ENCODE measurements around the gene TMBIM6. TPM values are rescaled to one million over a fixed set of nuclear protein-coding genes. Genes with fewer than 3 reads are reported as not detected.

Gene TMBIM6
- total and polyA plus RNA-seq, 9 of the 15 experiments (the other 6 are each of a cell fraction or from before 2014, with no cell fraction given): 147 to 1,288 (median 352) TPM

GRCh38 chr12:49783917-49784676 is 42.7 kb downstream of the TMBIM6 start (continued):
- TF ChIP-seq KDM5B (IDR thresholded peaks at IDR 0.05; ENCODE audit: insufficient replicate concordance, low read depth, low read length): no peak
- peak; percentile 73 for TF ChIP-seq PKNOX1 (IDR thresholded peaks at IDR 0.05)
- TF ChIP-seq ESRRA (IDR thresholded peaks at IDR 0.05; ENCODE audit: borderline replicate concordance, low read depth): 0 out of 2 replicates have a peak, but pooled peaks have one; percentile 10
- 0 out of 2 replicates have a peak, but pooled peaks have one; percentile 34 for TF ChIP-seq SMAD3 (CRISPR knock-in tag; conservative IDR thresholded peaks at IDR 0.05)
- 0 out of 2 replicates have a peak, but pooled peaks have one; percentile 47 for TF ChIP-seq GABPB1 (CRISPR knock-in tag; IDR thresholded peaks at IDR 0.05)
- TF ChIP-seq JUND (IDR thresholded peaks at IDR 0.05; ENCODE audit: borderline replicate concordance, low read depth, low read length): no peak
- 0 out of 3 replicates have a peak, but pooled peaks have one; percentile 10 for TF ChIP-seq JUND (tag; IDR thresholded peaks at IDR 0.05; ENCODE audit: borderline replicate concordance, low read depth, low read length)
- no peak for TF ChIP-seq NR2C2 (CRISPR knock-in tag; IDR thresholded peaks at IDR 0.05)
- TF ChIP-seq NR2C2 (tag; IDR thresholded peaks at IDR 0.05): peak; percentile 38; the same call in 1 of the 2 replicates
- no peak for TF ChIP-seq ZNF184 (CRISPR knock-in tag; IDR thresholded peaks at IDR 0.05)
- peak; percentile 66 for TF ChIP-seq CTBP1 (IDR thresholded peaks at IDR 0.05; ENCODE audit: borderline replicate concordance)
- peak; percentile 33; the same call in 1 of the 2 replicates for TF ChIP-seq ATF3 (IDR thresholded peaks at IDR 0.05)
- TF ChIP-seq ATF3 (CRISPR knock-in tag; conservative IDR thresholded peaks at IDR 0.05): no peak
- TF ChIP-seq ZNF589 (CRISPR knock-in tag; IDR thresholded peaks at IDR 0.05; ENCODE audit: low read depth): 0 out of 2 replicates have a peak, but pooled peaks have one; percentile 26
- no peak for TF ChIP-seq SMAD1 (IDR thresholded peaks at IDR 0.05; ENCODE audit: low read depth, low read length, partially characterized antibody)
- 0 out of 2 replicates have a peak, but pooled peaks have one; percentile 24 for TF ChIP-seq GMEB1 (CRISPR knock-in tag; IDR thresholded peaks at IDR 0.05)
- TF ChIP-seq PBX2 (CRISPR knock-in tag; IDR thresholded peaks at IDR 0.05; ENCODE audit: low read depth): no peak; the same call in 1 of the 2 replicates
- peak; percentile 49; the same call in 1 of the 2 replicates for TF ChIP-seq PBX2 (tag; conservative IDR thresholded peaks at IDR 0.05; ENCODE audit: low read depth)
- peak; percentile 59 for TF ChIP-seq USF1 (CRISPR knock-in tag; IDR thresholded peaks at IDR 0.05)
- no peak for TF ChIP-seq CBX5 (IDR thresholded peaks at IDR 0.05; ENCODE audit: borderline replicate concordance, low read depth)

Measured in K562 (cell line).